Activated T-cell treated with anti-CD3 and anti-CD28 coated beads for 4 hours (primary cell): ENCODE measurements around the gene SYTL1.

Source experiments
- DNase-seq: peaks from one replicate; pipeline ENCODE4 v3.0.0-alpha.2; 2020

Gene SYTL1

DNA sequence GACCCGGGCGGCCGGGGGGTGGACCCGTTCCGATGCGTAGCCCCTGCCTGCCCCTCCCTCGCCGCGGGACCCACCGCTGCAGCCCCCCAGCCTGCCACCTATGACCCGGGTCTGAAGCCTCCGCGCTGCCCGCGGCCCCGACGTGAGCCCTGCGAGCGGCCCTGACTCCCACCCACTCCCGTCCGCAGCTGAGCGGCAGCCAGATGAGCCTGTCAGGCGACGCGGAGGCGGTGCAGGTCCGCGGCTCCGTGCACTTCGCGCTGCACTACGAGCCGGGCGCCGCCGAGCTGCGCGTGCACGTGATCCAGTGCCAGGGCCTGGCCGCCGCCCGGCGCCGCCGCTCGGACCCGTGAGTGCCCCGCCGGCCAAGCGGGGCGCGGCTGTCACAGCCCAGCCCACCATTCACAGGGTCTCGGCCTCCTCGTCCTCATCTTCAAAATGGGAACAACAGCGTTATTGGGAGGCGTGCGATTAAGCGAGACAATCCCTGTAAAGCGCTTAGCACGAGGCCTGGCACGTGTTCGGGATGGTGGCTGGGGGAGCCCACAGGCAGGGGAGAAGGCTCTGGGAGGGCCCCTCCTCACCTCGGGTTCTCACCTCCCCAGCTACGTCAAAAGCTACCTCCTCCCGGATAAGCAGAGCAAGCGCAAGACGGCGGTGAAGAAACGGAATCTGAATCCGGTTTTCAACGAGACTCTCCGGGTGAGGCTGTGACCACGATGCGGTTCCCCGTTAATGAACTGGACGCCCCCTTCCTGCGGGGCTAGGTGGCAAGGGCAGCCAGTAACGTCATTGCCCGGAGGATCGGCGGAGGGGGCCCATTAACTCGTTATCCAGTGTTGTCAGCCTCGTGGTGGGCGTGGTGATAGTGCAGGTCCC is 8.2 kb downstream of the SYTL1 start:
- DNase-seq = no peak

DNA sequence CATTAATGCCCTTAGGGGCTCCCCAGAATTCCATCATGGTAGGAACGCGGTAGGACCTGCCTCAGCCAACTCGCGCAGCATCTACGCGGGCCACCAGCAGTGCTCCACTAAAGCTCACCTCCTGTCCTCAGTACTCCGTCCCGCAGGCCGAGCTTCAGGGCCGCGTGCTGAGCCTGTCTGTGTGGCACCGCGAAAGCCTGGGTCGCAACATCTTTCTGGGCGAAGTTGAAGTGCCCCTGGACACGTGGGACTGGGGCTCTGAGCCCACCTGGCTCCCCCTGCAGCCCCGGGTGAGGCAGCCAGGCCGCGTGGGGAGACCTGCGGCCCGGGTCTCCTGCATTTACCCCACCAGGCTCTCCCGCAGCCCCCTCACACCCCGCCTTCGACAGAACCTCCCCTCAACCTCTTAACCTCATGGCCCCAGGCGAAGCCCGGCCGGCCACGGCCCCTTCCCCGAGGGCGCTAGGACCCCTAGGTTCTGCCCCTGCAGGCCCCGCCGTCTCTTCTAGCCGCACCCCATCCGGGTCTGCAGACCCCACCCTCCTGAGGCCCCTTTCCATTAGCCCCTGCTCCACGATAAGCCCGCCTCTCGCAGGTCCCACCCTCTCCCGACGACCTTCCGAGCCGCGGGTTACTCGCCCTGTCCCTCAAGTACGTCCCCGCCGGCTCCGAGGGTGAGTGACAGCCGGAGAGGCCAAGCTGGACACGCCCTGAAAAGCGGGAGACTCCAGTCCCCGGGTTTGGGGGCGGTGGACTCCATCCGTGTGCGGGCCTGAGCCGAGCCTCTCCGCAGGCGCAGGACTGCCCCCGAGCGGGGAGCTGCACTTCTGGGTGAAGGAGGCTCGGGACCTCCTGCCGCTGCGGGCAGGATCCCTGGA is 9.1 kb downstream of the SYTL1 start:
- DNase-seq = no peak

DNA sequence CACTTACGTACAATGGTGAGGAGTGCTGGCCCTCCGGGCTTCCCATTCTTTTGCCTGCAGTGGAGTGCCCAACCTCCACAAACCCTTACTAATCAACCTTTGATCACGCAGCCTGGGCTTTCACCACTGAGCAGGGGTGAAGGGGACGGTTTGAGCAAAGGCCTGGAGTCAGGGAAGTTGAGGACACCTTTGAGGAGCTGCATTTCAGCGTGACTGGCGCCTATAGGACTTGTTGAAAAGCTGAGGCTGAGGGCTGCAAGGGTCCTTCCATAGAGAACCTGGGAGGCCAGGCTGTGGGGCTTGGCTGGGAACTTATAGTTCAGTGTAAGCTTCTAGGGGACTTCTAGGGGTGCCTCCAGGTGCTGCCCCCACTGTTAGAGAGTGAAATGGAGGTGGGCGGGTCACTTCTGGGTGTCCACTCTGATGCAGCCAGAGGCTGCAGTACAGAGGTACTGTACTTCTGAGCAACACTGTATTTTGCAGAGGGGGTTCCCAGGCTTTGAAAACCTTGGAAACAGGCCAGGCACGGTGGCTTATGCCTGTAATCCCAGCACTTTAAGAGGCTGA is 9.8 kb downstream of the SYTL1 start:
- DNase-seq = no peak

DNA sequence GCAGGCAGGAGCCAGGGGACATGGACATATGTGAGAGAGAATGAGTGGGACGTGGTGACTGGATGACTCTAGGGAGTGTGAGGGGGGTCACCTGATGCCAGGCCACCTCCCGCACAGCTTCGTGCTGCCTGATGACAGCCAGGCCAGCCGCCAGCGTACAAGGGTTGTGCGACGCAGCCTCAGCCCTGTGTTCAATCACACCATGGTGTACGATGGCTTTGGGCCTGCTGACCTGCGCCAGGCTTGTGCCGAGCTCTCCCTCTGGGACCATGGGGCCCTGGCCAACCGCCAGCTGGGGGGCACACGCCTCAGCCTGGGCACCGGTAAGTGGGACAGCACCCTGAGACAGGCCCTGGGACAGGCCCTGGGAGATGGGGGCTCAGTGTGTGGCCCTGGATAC is 11.3 kb downstream of the SYTL1 start:
- no peak for DNase-seq

DNA sequence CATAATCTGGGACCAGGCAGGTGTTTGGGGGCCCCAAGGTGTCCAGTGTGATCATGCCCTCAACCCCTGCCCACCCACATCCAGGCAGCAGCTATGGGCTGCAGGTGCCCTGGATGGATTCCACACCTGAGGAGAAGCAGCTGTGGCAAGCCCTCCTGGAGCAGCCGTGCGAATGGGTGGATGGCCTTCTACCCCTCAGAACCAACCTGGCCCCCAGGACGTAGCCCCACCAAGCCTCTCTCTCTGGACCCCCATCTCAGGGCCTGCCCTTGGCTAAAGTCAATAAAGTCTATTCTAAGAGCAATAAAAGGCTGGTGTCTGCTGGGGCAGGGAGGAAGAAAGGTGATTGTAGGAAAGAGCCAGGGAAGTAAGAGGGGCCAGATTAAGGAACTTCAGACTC is 11.8 kb downstream of the SYTL1 start:
- DNase-seq = no peak

DNA sequence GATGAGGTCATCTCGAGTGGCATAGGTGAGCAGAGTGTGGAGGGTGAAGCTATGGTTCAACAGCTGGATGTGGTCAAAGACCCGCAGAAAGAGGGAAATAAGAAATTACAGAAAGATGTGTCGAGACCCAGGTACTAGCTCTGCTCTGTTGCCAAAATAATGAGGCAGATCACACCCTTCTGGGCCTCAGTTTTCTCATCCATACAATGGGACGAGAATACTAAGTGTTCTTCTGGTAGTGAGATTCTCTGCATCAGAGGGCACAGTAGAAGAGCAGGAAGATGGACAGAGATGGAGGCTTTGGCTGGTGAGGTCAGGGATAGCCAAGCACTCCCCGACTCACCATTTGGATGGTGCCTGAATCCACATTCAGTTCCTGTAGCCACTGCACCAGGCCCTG is 13.9 kb downstream of the SYTL1 start:
- no peak for DNase-seq

DNA sequence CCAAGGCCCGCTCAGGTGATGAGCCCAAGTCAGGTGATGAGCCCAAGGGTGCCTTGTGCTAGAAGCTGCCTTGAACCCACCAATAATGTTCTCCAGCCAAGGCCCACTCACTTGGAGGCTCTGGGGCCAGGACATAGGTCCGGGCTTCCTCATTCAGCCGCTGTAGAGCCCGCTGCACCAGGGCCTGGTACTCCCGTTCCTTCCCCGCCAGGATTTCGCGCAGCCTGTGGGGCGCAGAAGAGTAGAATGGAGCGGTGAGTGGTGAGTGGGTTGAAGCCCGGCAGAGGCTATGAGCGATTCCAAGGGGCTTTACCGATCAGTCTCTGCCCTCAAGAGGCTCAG is 14.4 kb downstream of the SYTL1 start:
- DNase-seq = no peak

DNA sequence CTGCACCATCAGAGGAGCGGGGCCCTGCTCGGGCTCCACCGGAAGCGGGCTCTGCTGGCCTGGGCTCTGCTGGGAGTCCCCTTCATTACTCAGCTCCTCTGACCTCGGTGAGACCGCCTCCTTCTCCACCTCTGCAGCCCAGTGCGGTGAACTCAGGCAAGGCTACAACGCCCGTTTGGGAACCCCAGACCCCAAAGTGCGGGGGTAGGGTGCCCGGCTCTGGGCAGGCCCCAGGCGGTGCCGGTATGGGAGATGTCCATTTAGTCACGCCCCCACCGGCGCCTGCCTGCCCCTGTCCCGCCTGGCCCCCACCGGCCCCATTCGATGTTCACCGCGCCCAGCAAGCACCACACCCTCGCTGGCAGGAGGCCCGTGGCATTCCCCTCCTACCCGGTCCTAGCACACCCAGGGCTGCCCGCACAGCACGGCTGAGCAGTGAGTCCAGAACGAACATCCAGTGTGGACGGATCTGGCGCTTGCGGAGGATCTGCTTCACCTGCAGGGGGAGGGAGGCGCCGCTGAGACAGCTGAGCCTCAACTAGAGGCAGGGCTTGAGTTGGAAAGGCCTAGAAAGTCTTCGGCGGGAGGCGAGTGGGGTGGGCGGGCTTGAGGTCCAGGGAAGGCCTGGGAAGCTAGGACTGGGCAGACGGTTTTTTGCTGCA is 14.9 kb downstream of the SYTL1 start:
- DNase-seq = no peak

DNA sequence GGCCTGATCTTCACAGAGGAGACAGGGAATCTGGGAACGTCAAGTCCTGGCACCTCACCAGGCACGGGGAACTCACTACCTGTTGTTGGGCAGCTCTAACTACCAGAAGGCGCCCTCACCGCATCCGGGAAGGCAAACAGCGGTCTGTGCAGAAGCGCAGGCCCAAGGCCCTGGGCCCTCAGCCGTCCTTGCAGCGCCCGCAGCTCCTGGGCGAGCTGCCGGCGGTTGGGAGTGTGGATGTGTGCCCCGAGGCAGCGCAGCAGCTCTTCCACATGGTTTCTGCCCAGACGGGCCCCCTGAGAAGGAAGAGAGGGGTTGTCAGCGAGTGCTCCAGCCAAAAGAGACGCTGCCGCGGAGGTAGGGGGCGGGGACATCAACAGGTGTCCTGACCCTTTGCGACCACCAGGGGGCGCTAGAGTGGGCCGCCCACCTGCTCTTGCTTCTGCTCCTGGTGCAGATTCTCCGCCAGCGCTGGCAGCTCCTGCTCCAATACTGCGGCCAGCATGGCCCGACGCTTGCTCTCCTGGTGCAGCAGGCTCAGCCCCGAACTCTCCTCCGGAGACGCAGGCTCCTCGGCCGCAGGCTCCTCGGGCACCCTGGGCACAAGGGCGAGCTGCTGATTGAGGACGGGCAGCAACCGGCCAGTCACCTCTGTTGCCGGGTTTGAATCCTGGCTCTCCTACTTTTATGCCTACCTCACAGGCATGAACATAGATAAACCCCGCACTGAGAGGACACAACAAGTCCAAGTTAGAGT is 15.6 kb downstream of the SYTL1 start:
- DNase-seq = peak; percentile 75

DNA sequence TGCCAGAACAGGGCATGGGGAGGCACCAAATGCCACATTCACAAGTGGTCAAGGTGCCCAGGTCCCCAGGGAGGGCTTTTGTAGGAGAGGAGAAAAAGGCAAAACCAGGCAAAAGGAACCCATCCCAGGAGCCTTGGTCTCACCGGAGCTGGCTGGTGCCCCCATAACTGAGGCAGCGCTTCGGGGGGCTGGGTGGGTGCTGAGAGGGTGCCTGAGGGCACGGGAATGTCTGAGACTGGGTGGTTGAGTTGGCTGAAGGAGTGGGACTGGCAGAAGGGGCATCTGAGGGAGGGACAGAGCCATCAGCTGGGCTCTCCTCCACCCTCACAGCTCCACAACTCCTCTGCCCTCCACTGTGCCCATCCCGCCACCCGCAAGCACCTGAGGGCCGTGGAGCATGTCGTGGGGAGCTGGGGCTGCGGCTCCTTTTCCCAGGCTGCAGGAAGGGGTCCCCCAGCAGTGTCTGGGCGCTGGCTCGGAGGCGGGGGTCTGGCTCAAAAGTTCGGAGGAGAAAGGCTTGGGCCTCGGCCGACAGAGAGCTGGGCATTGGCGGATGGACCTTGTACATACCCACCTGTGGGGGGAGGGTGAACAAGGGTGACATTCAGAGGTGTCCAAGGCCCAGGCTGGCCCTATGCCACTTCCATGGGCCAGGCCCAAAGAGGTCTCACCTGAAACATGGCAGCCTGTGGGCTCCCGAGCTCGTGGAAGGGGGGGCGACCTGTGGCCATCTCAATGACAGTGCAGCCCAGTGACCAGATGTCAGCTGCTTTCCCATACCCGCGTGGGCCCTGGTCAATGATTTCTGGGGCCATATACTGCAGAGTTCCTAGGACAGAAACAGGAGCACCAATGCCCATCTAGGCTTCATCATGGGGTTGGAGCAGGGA is 16.5 kb downstream of the SYTL1 start:
- DNase-seq = no peak

DNA sequence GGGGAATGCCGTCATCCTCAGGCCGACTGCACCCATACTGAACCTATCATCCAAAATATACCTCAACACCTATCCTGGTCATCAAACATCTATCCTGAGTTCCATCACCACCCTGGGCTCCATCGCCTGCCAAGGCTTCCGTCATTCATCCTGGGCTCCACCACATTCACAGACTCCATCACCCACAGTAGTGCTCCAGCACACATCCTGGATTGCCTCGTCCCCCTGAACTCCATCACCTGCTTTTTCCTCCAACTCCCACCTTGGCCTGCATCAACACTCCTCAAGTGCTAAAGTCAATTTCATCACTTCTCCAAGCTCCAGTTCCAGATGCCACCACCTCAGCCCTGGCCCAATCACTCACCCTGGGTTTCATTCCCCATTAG is 17.1 kb downstream of the SYTL1 start:
- DNase-seq = no peak

DNA sequence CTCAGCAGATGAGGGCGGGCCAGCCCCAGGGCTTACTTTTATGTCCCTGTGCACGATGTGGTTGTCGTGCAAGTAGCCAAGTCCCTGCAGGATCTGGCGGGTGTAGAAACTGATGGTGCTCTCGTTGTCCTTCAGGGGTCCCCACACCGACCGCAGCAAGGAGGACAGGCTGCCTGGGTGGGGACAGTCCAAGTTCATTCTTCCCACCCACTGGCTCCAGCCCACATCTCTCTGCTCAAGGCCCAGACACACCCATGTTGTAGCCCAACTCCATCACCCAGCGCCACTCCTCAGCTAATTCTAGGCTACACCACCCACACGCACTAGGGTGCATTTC is 18.0 kb downstream of the SYTL1 start:
- DNase-seq = no peak

DNA sequence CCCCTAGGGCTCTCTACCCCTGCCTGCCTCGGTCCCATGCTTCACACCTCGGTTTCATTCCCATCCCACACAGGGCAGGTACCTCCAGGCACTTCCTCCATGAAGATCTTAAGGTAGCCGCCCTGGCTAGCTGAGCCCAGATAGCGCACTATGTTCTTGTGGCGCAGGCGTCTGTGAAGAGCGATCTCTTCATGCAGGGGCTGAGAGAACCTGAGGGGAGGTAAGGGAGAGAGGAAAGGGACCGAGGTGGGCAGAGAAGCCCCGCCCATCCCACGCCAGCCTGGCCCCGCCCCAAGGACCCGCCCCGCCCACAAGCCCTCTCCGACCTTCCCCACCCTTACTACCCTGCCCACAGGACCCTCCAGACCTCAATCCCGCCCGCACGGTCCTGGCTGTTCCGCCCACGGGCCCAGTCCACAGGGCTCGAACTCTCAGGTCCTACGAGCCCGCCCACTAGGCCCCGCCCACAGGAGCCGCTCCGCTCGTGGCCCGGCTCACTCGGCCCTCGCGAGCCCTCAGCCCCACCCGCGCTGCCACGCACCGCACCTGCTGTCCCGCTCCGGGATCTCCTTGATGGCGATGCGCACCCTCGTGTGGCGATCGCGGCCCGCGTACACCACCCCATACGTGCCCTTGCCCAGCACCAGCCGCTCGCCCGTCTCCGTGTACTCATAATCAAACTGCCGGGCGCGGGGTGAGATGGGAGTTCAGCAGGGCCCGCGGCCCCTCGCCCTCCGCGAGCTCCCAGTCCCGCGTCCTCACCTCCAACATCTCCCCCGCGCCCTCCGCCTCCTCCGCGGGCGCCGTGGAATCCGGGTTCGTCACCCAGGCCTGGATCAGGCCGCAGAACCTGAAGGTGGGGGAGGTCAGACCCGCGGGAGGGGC is 18.6 kb downstream of the SYTL1 start:
- no peak for DNase-seq

DNA sequence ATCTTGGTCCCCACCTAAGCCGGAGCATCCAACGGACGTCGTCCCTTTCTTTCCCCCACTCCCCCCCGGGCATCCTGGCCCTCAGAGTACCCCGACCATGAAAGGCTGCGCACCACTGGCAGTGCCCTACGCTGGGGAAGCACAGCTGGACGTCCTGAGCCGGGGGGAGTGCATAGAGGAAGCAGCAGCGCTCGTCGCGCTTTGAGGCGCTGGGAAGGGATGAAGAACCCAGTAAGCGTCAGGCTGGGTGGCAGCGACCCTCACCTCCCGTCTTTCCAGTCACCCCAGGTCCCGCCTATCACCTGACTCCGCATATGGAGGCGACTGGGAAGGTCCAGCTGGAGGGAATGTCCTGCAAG is 19.2 kb downstream of the SYTL1 start:
- no peak for DNase-seq

DNA sequence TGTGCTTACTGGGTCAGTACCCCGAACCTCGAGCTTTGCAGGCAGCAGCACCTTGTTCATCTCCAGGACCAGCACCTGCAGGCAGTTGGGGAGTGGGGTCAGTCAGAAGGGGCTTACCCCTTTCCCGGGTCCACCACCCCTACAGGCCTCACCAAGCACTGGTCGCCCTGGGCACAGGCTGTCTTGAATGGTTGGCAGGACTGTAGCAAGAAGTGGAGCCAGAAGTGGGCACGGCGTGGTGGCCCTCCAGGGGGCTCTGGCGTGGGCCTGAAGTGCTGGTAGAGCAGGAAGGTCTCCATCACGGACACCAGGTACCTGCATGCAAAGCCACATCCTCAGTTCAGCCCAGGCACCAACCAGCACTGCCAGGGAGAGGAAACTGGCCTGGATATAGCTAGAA is 19.7 kb downstream of the SYTL1 start:
- DNase-seq = no peak

DNA sequence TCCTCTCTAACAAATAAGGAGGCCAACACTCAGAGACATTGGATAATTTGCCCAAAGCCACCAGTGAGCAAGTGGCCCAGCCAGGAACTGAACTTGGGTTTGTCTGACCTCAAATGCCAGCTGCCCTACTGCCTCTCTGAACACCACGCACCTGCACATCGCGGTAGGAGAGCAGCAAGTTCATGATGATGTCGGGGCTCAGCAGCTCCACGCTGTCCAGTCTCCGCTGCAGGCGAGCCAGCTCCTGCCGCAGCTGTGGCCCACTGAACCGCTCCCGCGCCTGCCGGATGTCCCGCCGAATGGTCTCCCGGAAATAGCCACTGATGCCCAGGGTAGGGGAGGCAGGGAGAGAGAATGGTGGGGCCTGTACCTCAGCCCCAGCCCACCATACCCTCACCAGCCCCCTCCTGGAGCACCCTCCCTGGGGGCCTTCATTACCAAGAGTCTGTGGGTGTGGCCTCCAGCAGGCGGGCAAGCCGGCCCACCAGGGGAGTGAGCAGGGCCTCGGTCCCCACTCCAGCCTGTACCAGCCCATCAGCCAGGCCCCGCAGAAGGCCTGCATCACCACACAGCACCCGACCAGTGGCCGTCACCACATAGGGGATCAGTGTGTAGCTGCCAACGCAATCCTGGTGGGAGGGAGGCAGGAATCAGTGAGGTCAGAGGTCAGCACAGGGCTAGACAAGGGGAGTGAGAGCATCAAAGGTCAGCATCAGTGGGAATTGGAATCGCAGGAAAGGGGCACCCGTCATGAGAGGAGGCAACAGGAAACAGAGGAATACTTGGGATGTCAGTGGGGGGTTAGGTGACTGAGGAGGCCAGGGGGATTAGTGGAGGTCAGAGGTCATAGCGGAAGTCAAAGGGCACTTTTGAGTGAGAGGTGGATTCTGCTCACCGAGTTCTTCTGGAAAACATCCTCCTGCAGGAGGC is 22.2 kb downstream of the SYTL1 start:
- DNase-seq = no peak

DNA sequence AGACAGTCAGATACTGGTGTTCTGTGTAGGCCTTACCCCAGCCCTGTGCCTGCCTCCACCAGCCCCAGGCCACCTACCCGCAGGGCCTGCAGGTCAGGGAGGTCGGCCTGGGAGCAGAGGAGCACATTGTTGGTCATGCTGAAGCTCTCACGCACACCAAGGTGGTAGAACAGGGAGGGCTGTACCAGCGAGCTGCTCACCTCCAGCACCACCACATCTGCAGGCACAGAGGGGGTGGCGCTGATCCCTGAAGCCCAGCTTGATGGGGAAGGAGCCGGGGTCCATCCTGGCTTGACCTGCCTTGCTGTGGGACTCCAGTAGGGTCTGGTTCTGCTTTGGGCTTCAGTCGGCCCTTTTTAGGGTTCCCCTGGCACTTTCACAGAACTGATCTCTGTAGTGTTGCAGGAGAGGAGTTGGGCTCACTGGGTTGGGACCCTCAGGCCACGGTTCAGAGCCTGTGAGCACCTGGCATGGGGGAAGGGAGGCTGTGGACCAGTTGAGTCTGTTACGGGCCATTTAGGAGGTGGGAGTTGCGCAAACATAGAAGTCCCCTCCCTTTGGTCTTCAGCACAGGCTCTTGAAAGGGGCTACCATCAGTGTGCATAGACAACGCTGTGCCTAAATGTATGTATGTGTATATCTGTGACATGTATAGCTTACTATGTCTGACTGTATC is 23.0 kb downstream of the SYTL1 start:
- DNase-seq = no peak

DNA sequence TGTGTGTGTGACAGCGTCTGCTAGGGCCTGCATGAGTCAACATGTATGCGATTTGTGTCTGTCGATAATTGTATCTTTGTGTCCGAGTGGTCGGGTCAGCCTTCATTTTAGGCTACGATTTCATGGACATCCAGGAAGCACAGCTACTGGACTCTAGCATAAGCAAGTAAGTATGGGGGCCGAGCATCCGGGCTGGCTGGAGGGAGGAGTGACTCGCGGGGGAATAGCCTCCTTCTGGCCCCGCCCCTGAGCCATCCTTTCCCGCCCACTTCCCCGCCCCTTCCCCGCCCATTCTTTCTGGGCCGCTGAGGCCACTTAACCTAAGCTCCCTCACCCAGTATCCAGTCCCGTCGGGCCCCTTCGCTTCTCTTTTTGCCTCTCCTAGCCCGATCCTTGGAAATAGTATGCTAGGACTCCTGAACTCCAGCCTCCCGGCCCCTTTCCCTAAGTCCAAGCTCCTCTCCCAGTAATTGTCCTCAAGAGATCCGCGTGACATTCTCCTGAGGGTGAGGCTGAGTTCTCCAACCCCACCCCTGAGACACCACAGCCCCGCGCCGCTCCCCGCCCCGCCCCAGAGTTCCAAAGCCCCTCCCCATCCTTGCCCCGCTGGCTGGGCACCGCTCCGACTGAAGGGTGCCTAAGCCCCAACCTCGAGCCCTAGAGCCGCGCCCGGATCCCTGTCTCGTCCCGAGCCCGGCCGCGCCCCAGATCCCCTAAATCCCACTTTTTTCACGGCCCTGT is 23.7 kb downstream of the SYTL1 start:
- peak; percentile 76 for DNase-seq
